NB4 (cell line): ENCODE measurements around the gene CCDC200.

Source experiments
- DNase-seq: peaks from one replicate; pipeline ENCODE4 v3.0.0; 2010; ENCODE audit warnings: low read depth
- H3K4me3 ChIP-seq: one replicate; pipeline ENCODE4 v1.5.1; 2011; ENCODE audit warnings: mild to moderate bottlenecking, low read depth, low read length, moderate library complexity
- CTCF ChIP-seq: IDR thresholded peaks from one replicate; pipeline ENCODE4 v1.5.1; 2012; ENCODE audit warnings: low read depth, low read length
- MAX ChIP-seq: IDR thresholded peaks from 2 replicates; pipeline ENCODE4 v1.6.1; 2011; ENCODE audit warnings: low read depth, low read length
- MYC ChIP-seq: IDR thresholded peaks from 2 replicates; pipeline ENCODE4 v1.6.1; 2011; ENCODE audit warnings: low read depth, low read length
- POLR2A ChIP-seq: IDR thresholded peaks from 2 replicates; pipeline ENCODE4 v1.6.1; 2011; ENCODE audit warnings: mild to moderate bottlenecking; ENCODE audit not compliant: insufficient read length; ENCODE audit errors: extremely low read depth

Gene CCDC200

GRCh38 chr17:43176119-43176570 lies 52.3 kb downstream of the CCDC200 start:
- H3K4me3 ChIP-seq: no peak overlapping the region
- no peak for TF ChIP-seq MYC
- no peak for DNase-seq

GRCh38 chr17:43175213-43176118 lies 53.0 kb downstream of the CCDC200 start:
- no peak for DNase-seq
- TF ChIP-seq MYC (no peak), MAX (no peak), POLR2A (no peak), CTCF (no peak)
- no peak overlapping the region for H3K4me3 ChIP-seq

GRCh38 chr17:43171586-43172487 lies 56.6 kb downstream of the CCDC200 start:
- peak; percentile 79 for DNase-seq
- peak overlapping the region; percentile 96 for H3K4me3 ChIP-seq
- TF ChIP-seq CTCF (peak; percentile 30), MYC (no peak)
